ENCODE data around the gene LRRC70. TPM values are rescaled to one million over a fixed set of nuclear protein-coding genes. Genes with fewer than 3 reads are reported as not detected.

Gene LRRC70
- total RNA-seq: 1 to 10 TPM in 7 of 9 donors, under 1 TPM in 1, not detected in 1; 0.72 to 7.6 (median 3.2) TPM
- polyA plus RNA-seq: 1 to 10 TPM; 1.5 to 8.2 (median 4.3) TPM
- long read RNA-seq, donor 1: 0 reads
- long read RNA-seq, donor 2: 0 reads
- long read RNA-seq, donor 3, partial matches to known transcripts: 0 of 1 reads
- long read RNA-seq, donor 3, other reads (novel, unspliced or antisense): 0 of 1 reads
- long read RNA-seq, donor 4, partial matches to known transcripts: 0 of 3 reads
- long read RNA-seq, donor 4, other reads (novel, unspliced or antisense): 1 of 3 reads
- long read RNA-seq, donor 5, partial matches to known transcripts: 0 of 1 reads
- long read RNA-seq, donor 5, other reads (novel, unspliced or antisense): 0 of 1 reads
- long read RNA-seq, donor 6: 0 reads
- long read RNA-seq, donor 7, partial matches to known transcripts: 0 of 1 reads
- long read RNA-seq, donor 7, other reads (novel, unspliced or antisense): 0 of 1 reads
- long read RNA-seq, donor 8: 0 reads
- long read RNA-seq, donor 9: 0 reads
- long read RNA-seq, donor 10: 0 reads

GRCh38 chr5:62578540-62578939 is at the start of gene LRRC70:
Gene LRRC70, plus strand, starts transcription at chr5:62578819. Its CDS starts 620 bp downstream, at chr5:62579439.
- no peak within 1 kb of the TSS for H3K27ac ChIP-seq
- intact Hi-C loops (cut with DNase I): no loop called here

GRCh38 chr5:62533597-62533996 is 45.0 kb upstream of the LRRC70 start:
- no peaks in the 10 kb centered on the region for H3K36me3 ChIP-seq (replicated peaks in 1 of 2)
- no peak for DNase-seq
- H3K4me1 ChIP-seq (replicated peaks in 1 of 2): no peaks in the 10 kb centered on the region
- no peaks in the 10 kb centered on the region for H3K9me3 ChIP-seq (replicated peaks in 1 of 3)
- intact Hi-C loops (cut with DNase I): no loop called here
- H3K27me3 ChIP-seq: no peaks in the 10 kb centered on the region
- 81 to 84% (median 83%) methylated on average over 2 of the region's 2 CpGs for WGBS, 4 donors
- H3K4me3 ChIP-seq: no peak overlapping the region
- H3K27ac ChIP-seq: no peak overlapping the region
- TF ChIP-seq POLR2A (IDR thresholded peaks at IDR 0.05): no peak
- TF ChIP-seq, protein P1, sequence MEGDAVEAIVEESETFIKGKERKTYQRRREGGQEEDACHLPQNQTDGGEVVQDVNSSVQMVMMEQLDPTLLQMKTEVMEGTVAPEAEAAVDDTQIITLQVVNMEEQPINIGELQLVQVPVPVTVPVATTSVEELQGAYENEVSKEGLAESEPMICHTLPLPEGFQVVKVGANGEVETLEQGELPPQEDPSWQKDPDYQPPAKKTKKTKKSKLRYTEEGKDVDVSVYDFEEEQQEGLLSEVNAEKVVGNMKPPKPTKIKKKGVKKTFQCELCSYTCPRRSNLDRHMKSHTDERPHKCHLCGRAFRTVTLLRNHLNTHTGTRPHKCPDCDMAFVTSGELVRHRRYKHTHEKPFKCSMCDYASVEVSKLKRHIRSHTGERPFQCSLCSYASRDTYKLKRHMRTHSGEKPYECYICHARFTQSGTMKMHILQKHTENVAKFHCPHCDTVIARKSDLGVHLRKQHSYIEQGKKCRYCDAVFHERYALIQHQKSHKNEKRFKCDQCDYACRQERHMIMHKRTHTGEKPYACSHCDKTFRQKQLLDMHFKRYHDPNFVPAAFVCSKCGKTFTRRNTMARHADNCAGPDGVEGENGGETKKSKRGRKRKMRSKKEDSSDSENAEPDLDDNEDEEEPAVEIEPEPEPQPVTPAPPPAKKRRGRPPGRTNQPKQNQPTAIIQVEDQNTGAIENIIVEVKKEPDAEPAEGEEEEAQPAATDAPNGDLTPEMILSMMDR (IDR thresholded peaks at IDR 0.05): no peak

More at GRCh38 chr5:62578540-62578939, at the start of gene LRRC70:
- H3K27me3 ChIP-seq: no peaks in the 10 kb centered on the region
- no peaks in the 10 kb centered on the region for H3K36me3 ChIP-seq (replicated peaks in 1 of 2)
- H3K9me3 ChIP-seq (replicated peaks in 1 of 3): no peaks in the 10 kb centered on the region
- peak within 1 kb of the TSS in 1 of 4 donors; percentile 22 for H3K4me3 ChIP-seq
- peaks cover 0 to 4% of the 10 kb centered on the region in 2 donors for H3K4me1 ChIP-seq (replicated peaks in 1 of 2)
- no peak for TF ChIP-seq POLR2A (IDR thresholded peaks at IDR 0.05)
- TF ChIP-seq, protein P1 (IDR thresholded peaks at IDR 0.05): no peak
- WGBS, 4 donors: 52 to 54% (median 53%) methylated on average over 4 of the region's 4 CpGs
- no peak for DNase-seq

DNA sequence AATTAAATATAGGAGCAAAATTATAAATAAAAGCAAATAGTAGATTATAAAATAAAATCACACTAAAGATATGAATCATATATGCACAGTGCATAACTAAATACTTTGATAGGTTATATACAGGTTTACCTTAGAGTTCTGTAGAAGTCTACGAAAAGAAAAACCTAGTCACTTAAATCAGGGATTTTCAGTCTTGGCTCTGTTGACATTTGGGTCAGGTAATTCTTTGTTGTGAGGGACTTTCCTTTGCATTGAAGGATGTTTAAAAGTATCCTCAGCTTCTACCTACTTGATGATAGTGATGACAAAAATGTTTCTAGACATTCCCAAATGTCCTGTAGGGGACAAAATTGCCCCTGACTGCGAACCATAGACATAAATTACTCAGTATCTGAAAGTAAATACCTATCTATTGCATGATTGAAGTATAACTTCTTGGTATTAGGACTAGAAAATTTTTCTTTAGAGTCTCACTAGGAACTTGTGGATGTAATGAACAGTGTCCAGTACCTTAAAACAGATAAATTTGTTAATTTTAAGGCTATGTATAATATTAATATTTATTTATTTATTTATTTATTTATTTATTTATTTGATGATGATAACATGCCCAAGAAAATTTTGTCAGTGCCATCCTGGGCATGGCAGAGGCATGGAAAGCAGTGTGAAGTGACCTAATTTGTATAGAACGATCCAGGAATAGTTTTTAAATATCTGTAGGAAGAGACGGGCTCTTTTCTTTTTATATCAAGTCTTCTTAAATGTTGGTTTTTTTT is 44.0 kb upstream of the LRRC70 start:
- WGBS, 4 donors: 49 to 98% (median 55%) methylated on average over 4 of the region's 4 CpGs
- intact Hi-C loops (cut with DNase I): no loop called here
- Histone ChIP-seq H3K9me3 (replicated peaks in 1 of 3) (no peaks in the 10 kb centered on the region), H3K27ac (no peak overlapping the region), H3K4me3 (no peak overlapping the region), H3K27me3 (no peaks in the 10 kb centered on the region), H3K4me1 (replicated peaks in 1 of 2) (no peaks in the 10 kb centered on the region), H3K36me3 (replicated peaks in 1 of 2) (no peaks in the 10 kb centered on the region)
- no peak for DNase-seq
- TF ChIP-seq POLR2A (IDR thresholded peaks at IDR 0.05): no peak
- TF ChIP-seq, protein P1 (IDR thresholded peaks at IDR 0.05): no peak

- no peaks in the 10 kb centered on the region for H3K36me3 ChIP-seq (replicated peaks in 1 of 2)
- intact Hi-C loops (cut with DNase I): no loop called here
- H3K4me1 ChIP-seq (replicated peaks in 1 of 2): no peaks in the 10 kb centered on the region
- H3K9me3 ChIP-seq (replicated peaks in 1 of 3): no peaks in the 10 kb centered on the region
- 98 to 100% (median 100%) methylated on average over 2 of the region's 2 CpGs for WGBS, 4 donors
- no peak overlapping the region for H3K27ac ChIP-seq
- DNase-seq: no peak
- H3K27me3 ChIP-seq: no peaks in the 10 kb centered on the region
- TF ChIP-seq, protein P1 (IDR thresholded peaks at IDR 0.05): no peak
- no peak for TF ChIP-seq POLR2A (IDR thresholded peaks at IDR 0.05)
- H3K4me3 ChIP-seq: no peak overlapping the region
Observed at GRCh38 chr5:62536232-62536631, 42.4 kb upstream of the LRRC70 start.

Data from adrenal gland (tissue), 19 donors.